GM18909 (cell line): Measurements from ENCODE around the gene FUS.
A peak's percentile ranks its signal among the peaks of the same experiment; 100 is the strongest.
"Not testable (repeated sequence)": the region's sequence is repeated elsewhere in the genome, so short reads cannot be mapped to it uniquely, and the experiment has no call there.

Experiments used
- ATAC-seq: cut with Tn5 transposase; IDR thresholded peaks from one replicate; pipeline ENCODE4 v1.9.1; 2021; ENCODE audit warnings: mild to moderate bottlenecking; ENCODE audit not compliant: unreplicated experiment, poor library complexity

Gene FUS

GRCh38 chr16:31143011-31143693 lies 36.8 kb upstream of the FUS start:
- ATAC-seq: no peak

- no peak for ATAC-seq
These were observed 36.2 kb upstream of the FUS start for GRCh38 chr16:31143694-31144148.

GRCh38 chr16:31144418-31144817 lies 35.5 kb upstream of the FUS start:
- not testable (repeated sequence) for ATAC-seq

- no peak for ATAC-seq
These were observed 34.4 kb upstream of the FUS start for GRCh38 chr16:31145398-31145990.

GRCh38 chr16:31147574-31147973 lies 32.4 kb upstream of the FUS start:
- no peak for ATAC-seq

- ATAC-seq: no peak
These were observed 31.6 kb upstream of the FUS start for GRCh38 chr16:31148281-31148728.

GRCh38 chr16:31148896-31149295 lies 31.0 kb upstream of the FUS start:
- ATAC-seq: no peak

GRCh38 chr16:31149332-31149731 lies 30.6 kb upstream of the FUS start:
- ATAC-seq: no peak

- ATAC-seq: no peak
These were observed 29.7 kb upstream of the FUS start, which contains the start of gene PRSS36 for GRCh38 chr16:31149894-31150890. Gene PRSS36, minus strand, starts transcription at chr16:31150066. Its CDS starts 31 bp downstream, at chr16:31150035.

- not testable (repeated sequence) for ATAC-seq
These were observed 29.0 kb upstream of the FUS start for GRCh38 chr16:31150976-31151375.

- ATAC-seq: no peak
These were observed 22.8 kb upstream of the FUS start for GRCh38 chr16:31157136-31157535.

- no peak for ATAC-seq
These were observed 12.6 kb upstream of the FUS start for GRCh38 chr16:31167315-31167714.

GRCh38 chr16:31168848-31169247 lies 11.1 kb upstream of the FUS start:
- ATAC-seq: no peak

- not testable (repeated sequence) for ATAC-seq
These were observed 9.9 kb upstream of the FUS start for GRCh38 chr16:31170048-31170447.

- no peak for ATAC-seq
These were observed 2.8 kb upstream of the FUS start for GRCh38 chr16:31177136-31177535.

- ATAC-seq: peak; percentile 1
These were observed 656 bp upstream of the FUS start for GRCh38 chr16:31179219-31179746.

- ATAC-seq: no peak
These were observed 1.3 kb downstream of the FUS start for GRCh38 chr16:31181102-31181830.

- no peak for ATAC-seq
These were observed 2.5 kb downstream of the FUS start for GRCh38 chr16:31182391-31182790.
